Dermis blood vessel endothelial cell (primary cell): ENCODE results near the gene CDC16. TPM values are rescaled to one million over a fixed set of nuclear protein-coding genes. Genes with fewer than 3 reads are reported as not detected.
"Not testable (repeated sequence)": the region's sequence is repeated elsewhere in the genome, so short reads cannot be mapped to it uniquely, and the experiment has no call there.

ENCODE experiments used
- DNase-seq: peaks from one replicate; pipeline ENCODE4 v3.0.0; 2010
- total RNA-seq: library from RNA; depleted of rRNA; stranded (reverse); fragments of >200 nt; gene quantifications from 2 replicates; pipeline ENCODE4 v1.2.3, GENCODE V29; 2014

CDC16 gene
- total RNA-seq, result 46.5 and 62.8 TPM in 2 replicates

GRCh38 chr13:114234645-114235421 lies at the start of gene CDC16:
Gene CDC16 (plus strand): TSS chr13:114234897. CDS start chr13:114235085, 188 bp downstream.
- peak; percentile 91 for DNase-seq

DNA sequence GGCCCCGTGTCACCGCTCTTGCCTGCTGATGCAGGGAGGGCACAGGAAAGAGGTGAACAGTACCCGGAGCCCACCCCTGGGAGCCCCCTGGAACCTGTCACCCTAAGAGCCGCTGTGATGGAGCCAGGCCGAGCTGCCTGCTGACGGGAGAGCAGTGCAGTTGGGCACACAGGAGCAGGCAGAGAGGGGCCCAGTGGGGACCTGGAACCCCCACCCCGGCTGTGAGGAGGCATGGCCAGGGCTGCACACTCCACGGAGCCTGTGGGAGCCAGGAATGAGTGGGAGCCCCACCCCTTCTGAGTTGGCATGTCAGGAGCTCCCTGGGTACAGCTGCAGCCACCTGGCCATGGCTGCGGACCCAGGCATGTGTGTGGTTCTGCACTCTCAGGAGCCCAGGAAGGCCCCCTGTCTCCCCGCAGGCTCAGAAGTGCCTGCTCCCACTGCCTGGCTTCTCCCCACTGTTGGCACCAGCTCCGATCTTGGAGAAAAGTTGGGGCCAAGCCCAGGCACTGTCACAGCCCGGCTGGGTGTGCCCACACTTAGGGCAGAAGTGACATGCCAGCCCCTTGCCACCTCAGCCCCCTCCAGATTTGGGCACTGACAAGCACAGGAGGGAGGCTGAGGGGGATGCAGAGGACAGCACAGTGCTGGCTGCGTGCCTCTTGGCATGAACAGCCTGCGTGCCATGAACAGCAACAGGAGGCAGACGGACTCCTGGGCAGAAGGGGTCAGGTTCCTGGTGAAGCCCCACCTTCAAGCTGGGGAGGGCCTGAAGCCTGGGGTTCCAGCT lies 49.3 kb upstream of the CDC16 start:
- DNase-seq, result no peak

DNA sequence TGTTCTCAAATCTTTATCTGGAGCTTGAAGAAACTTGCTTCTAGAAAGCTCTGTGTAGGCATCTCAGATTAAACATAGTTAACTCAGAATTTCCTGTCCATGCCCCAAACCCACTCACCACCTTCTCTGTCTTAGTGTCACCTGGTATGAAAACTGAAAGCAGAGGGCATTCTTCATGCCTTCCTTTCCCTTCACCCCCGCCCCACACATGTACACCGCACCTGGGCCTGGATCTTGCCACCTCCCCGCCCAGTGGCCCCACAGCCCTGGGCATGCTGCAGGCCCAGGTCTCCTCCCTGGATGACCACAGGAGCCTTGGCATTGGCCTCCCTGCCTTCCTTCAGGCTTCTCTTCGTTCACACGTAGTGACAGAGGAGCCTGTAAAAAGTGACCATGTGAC lies 39.8 kb upstream of the CDC16 start:
- no peak for DNase-seq

- DNase-seq, result no peak
Measured at GRCh38 chr13:114196629-114197028, 38.1 kb upstream of the CDC16 start.

DNA sequence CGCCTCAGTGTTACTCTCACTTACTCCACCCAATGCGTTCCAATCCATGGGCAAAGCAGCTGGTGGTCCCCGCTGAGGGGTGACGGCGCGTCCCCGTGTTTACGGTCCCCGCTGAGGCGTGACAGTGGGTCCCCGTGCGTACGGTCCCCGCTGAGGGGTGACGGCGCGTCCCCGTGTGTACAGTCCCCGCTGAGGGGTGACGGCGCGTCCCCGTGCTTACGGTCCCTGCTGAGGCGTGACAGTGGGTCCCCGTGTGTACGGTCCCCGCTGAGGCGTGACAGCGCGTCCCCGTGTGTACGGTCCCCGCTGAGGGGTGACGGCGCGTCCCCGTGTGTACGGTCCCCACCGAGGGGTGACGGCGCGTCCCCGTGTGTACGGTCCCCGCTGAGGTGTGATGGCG lies 36.1 kb upstream of the CDC16 start:
- no peak for DNase-seq

DNA sequence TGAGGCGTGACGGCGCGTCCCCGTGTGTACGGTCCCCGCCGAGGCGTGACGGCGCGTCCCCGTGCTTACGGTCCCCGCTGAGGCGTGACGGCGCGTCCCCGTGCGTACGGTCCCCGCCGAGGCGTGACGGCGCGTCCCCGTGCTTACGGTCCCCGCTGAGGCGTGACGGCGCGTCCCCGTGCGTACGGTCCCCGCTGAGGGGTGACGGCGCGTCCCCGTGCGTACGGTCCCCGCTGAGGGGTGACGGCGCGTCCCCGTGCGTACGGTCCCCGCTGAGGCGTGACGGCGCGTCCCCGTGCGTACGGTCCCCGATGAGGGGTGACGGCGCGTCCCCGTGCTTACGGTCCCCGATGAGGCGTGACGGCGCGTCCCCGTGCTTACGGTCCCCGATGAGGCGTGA lies 35.2 kb upstream of the CDC16 start:
- not testable (repeated sequence) for DNase-seq

GRCh38 chr13:114199954-114200353 lies 34.7 kb upstream of the CDC16 start:
- DNase-seq, result no peak

GRCh38 chr13:114200399-114200911 lies 34.2 kb upstream of the CDC16 start:
- DNase-seq, result no peak

- no peak for DNase-seq
Measured at GRCh38 chr13:114202581-114202980, 32.1 kb upstream of the CDC16 start.

DNA sequence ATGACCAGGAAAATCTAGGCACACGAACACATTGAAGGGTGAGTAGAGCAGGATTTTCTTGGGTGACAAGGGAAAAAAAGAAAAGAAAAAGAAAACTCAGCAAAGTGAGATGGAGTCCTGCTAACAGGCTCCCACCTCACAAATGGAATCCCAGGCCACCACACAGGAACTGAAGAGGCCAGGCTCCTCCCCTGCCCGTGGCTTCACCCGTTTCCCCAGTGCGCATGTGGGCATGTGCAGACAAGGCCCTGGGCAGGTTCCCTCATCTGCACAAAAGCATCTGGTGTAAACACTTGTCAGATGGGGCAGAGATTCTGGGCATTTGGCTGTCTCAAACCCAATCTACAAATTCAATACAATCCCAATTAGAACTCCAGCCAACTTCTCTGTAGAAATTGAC lies 31.2 kb upstream of the CDC16 start:
- no peak for DNase-seq

- DNase-seq, result no peak
Measured at GRCh38 chr13:114204894-114205293, 29.8 kb upstream of the CDC16 start.

- no peak for DNase-seq
Measured at GRCh38 chr13:114208134-114208533, 26.6 kb upstream of the CDC16 start.

- no peak for DNase-seq
Measured at GRCh38 chr13:114211446-114212157, 23.1 kb upstream of the CDC16 start.

GRCh38 chr13:114212158-114212495 lies 22.6 kb upstream of the CDC16 start:
- DNase-seq, result peak; percentile 91

- DNase-seq, result no peak
Measured at GRCh38 chr13:114213980-114214379, 20.7 kb upstream of the CDC16 start.

GRCh38 chr13:114219392-114219791 lies 15.3 kb upstream of the CDC16 start:
- DNase-seq, result no peak

DNA sequence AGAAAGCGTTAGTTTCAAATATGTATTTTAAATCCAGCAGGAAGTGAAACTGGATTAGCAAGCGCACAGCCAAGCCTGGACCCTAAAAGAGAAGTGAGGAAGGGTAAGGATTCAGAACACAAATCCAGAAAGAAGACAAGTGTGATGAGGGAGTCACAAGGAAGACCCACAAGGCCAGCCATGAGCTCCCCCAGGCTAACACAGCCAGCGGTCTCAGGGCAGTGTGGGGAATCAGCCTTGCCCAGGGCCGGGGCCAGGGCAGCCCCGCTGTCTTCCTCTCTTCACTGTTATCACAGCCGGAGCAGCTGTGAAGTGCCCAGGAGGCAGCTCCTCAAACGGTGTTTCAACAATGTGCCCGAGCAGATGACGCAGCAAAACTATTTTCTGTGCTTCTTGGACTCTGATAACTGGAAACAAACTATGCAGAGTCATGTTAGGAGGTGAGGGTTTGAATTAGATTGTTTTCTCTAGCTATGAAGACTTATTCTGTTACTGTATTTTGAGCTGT lies 12.2 kb upstream of the CDC16 start:
- no peak for DNase-seq

DNA sequence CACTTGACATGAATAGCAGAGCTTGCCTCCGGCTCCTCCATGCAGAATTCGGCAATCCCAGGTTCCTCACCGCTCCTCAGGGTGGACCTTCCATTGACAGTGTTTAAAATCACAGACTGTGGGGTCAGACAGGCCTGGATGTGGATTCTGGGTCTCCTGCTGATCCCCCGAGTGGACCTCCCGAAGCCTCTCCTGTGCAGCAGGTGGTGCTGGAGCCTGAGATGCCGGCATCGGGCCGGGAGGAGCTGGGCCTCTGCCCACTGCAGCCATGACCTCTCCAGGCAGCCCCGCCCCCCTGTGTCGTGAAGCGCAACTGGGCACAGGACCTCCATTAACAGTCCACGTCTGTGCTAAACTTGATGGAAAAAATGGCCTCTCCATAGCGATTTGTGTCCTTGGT lies 10.5 kb upstream of the CDC16 start:
- no peak for DNase-seq

- DNase-seq, result no peak
Measured at GRCh38 chr13:114225610-114226009, 9.1 kb upstream of the CDC16 start.

- no peak for DNase-seq
Measured at GRCh38 chr13:114226088-114226487, 8.6 kb upstream of the CDC16 start.

GRCh38 chr13:114226699-114227323 lies 7.9 kb upstream of the CDC16 start:
- peak; percentile 92 for DNase-seq

DNA sequence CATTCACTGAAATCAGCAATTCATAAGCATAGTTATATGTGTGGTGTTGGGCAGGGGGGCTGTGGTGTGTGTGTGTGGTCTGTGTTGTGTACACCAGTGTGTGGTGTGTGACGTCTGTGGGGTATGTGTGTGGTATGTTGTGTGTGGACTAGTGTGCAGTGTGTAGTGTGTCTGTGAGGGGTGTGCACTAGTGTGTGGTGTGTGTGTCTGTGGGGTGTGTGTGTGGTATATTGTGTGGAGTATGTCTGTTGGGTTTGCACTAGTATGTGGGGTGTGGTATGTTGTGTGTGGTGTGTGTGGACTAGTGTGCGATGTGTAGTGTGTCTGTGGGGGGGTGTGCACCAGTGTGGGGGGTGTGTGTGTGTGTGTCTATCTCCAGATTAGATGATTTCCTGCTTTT lies 7.2 kb upstream of the CDC16 start:
- DNase-seq, result no peak

DNA sequence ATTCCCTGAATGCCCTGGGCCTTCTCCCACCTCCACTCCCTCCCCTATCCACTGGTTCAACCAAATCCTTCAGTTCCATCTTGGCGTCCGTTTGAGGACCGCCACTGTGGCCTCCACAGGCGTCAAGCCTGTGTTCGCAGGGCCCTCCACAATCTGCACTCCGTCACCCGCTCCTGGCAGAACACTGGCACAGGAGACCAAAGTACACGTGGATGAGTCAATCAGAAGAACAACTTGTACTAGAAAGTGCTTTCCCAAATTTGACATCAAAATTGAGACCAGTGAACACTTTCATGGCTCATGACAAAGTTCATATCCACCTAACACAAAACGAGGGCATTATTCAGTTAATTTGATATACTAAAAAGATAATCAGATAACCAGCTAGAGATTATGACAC lies 6.5 kb upstream of the CDC16 start:
- DNase-seq, result no peak
